Mammary microvascular endothelial cell (primary cell): ENCODE data around the gene RC3H2. TPM values are rescaled to one million over a fixed set of nuclear protein-coding genes. Genes with fewer than 3 reads are reported as not detected.

ENCODE experiments used
- total RNA-seq: library from RNA; depleted of rRNA; stranded (reverse); fragments of >200 nt; gene quantifications from 2 replicates; pipeline ENCODE4 v1.2.3, GENCODE V29; 2015

The RC3H2 gene
- 39.3 and 44.4 TPM in 2 replicates for total RNA-seq

GRCh38 chr9:122904823-122905710 is at the start of gene RC3H2:
RC3H2 (minus strand) TSS chr9:122905359; CDS start chr9:122897509, 7,850 bp downstream.

DNA sequence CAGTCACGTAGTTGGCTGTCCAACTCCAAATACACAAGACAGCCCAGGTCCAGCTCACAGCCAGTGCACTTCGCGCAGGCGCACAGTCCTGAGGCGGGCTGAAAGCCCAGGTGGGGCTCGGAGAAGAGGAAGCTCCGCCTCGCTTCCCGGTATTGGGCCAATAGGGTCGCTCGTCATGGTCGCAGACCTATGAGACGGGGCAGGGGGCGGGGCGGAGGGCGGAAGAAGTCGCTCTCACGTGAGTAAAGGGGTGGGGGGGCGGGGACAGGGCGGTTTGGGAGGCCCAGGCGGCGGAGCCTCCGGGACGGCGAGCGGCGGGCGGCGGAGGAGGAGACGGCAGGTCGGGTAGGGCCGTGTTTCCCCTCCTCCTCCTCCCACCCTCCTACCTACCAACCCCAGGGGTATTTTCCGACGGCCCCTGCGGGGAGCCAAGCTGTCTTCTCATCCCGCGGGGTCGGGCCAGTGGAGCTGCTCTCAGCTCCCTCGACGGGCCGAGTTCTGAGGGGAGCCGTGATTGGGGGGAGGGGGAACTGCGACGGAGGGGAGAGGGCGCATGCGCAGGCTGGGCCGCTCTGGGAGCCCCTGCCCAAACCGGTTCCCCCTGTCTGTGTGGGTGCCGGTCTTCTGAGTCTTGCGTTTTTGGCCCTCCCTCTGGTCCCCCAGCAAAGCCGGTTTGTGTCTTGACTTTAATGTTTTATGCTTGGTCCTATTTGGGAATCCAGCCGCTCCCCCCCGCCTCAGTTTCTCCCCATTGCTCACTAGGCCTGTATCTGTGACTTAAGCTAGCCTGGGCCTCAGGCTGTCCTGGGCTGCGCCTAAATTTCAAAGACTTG is 35.8 kb upstream of the RC3H2 start, which contains the start of gene RABGAP1:
TSS of gene RABGAP1 (plus strand) at position 272 of the 833 bp plus-strand sequence. CDS start 16,040 bp downstream, outside the sequence.

DNA sequence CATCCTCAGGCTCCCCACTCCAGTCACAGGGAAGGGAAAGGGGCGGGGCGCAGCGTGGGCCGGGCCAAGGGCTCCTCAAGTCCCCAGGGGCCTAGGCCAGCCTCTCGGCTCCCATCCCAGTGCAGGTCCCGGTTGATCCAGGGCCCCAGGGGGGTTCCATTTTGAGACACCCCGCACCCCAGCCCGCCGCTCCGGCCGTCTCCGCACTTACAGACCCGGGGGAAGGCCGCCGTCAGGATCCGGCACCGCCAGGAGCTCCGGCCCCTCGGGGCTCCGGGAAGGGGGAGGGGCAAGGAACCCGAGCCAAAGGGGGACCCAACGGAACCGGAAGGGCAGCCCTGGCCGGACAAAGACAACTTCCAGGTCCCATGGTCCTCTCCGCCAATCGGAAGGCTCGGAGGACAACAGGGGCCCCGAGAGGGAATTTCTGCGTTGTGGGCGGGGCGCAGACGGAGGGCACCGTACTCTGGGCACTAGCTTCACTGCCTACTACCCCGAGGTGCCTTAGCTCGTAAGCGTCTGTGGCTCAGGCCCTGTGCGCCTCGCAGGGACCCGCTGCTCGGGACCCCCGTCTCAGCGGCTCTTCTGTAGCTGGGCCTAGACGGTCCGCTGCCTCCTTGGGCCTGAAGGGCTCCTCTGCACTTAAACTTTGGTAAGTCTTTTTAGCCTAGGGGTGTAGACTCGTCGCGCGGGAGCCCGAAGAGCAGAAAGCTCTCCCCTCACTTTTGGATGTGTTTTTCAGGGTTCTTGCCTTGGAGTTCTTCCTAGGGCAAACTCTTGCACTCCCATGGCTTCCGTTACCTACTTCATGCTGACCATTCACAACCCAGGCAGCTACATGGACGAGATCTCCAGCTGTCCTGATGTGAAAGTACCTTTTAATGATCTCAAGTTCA is 26.3 kb upstream of the RC3H2 start, which contains the start of gene ZBTB26:
TSS of gene ZBTB26 (minus strand) at position 287 of the 896 bp plus-strand sequence. CDS start 11,578 bp downstream, outside the sequence.

DNA sequence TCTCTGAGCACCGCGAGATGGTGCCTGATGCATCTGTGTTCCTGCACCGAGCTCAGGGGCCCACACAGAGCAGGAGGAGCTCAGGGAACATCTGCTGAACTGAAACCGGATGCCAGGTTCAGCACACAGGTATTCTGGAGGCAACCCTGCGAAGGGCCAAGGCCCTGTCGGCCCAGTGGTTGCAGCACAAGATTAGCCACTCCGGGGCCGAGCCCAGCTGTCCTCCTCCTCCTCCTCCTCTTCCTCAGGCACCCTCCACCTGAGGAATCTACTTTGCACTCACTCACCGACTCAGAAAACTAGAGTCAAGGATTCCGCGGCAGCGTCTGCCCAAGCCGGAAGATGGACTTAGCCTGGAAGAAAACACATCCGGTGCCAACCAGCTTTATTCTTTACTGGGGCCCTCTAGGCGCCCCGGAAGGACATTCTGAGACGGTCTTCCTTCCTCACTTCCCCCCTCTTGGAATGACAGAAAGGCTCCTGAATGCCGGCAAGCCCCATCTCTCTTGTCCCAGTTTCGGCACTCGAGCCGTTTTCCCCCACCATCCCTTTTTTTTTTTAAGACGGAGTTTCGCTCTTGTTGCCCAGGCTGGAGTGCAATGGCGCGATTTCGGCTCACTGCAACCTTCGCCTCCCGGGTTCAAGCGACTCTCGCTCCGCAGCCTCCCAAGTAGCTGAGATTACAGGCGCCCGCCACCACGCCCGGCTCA is 8.0 kb upstream of the RC3H2 start, which contains the start of gene ZBTB6:
TSS of gene ZBTB6 (minus strand) at position 360 of the 710 bp plus-strand sequence. CDS start 1,251 bp downstream, outside the sequence.

GRCh38 chr9:122800066-122801060 is 104.8 kb downstream of the RC3H2 start, which contains the start of gene OR1K1:
OR1K1 (plus strand) TSS chr9:122800123; CDS start chr9:122800123, 0 bp downstream.

Other genes starting within 250 kb of the RC3H2 start
- not detected in 2 replicates for gene OR1B1, start 247.7 kb downstream of the RC3H2 start, total RNA-seq
- not detected in 2 replicates for gene OR1L1, start 243.6 kb downstream of the RC3H2 start, total RNA-seq
- not detected in 2 replicates for gene OR1L3, start 230.2 kb downstream of the RC3H2 start, total RNA-seq
- gene OR1L4, start 181.4 kb downstream of the RC3H2 start, total RNA-seq = not detected in 2 replicates
- not detected in 2 replicates for gene OR1L6, start 163.1 kb downstream of the RC3H2 start, total RNA-seq
- not detected in 2 replicates for gene OR5C1, start 116.4 kb downstream of the RC3H2 start, total RNA-seq
- not detected in 2 replicates for gene OR1K1, start 105.2 kb downstream of the RC3H2 start, total RNA-seq
- 27.4 and 28.0 TPM in 2 replicates for gene PDCL, start 76.8 kb downstream of the RC3H2 start, total RNA-seq
- 4.4 and 5.1 TPM in 2 replicates for gene ZBTB6, start 8.0 kb upstream of the RC3H2 start, total RNA-seq
- 1.2 and 1.8 TPM in 2 replicates for gene ZBTB26, start 26.2 kb upstream of the RC3H2 start, total RNA-seq
- 8.1 and 9.6 TPM in 2 replicates for gene RABGAP1, start 35.7 kb upstream of the RC3H2 start, total RNA-seq
- 0.25 TPM in 1 of 2 replicates, not detected in the other for gene GPR21, start 128.3 kb upstream of the RC3H2 start, total RNA-seq